ENCODE data around the gene TNPO2. TPM values are rescaled to one million over a fixed set of nuclear protein-coding genes. Genes with fewer than 3 reads are reported as not detected.
"Not testable (repeated sequence)": the region's sequence is repeated elsewhere in the genome, so short reads cannot be mapped to it uniquely, and the experiment has no call there.

Gene TNPO2
- total RNA-seq, 4 donors from 2014 or later, result 56.1 to 120 (median 77.6) TPM

GRCh38 chr19:12727745-12728433 is 4.2 kb upstream of the TNPO2 start:
- Histone ChIP-seq H3K36me3 (peaks cover 0 to 51% (median 0%) of the 10 kb centered on the region in 3 donors), H3K4me3 (no peak overlapping the region), H3K9me3 (no peaks in the 10 kb centered on the region), H3K27me3 (no peaks in the 10 kb centered on the region), H3K27ac (no peak overlapping the region), H3K4me1 (peaks cover 0 to 46% (median 23%) of the 10 kb centered on the region in 4 donors)
- 97% methylated on average over 9 of the region's 9 CpGs for WGBS, 2 donors
- no peak for DNase-seq (ENCODE audit: low spot score in 2 of 2)
- TF ChIP-seq CTCF (IDR thresholded peaks at IDR 0.05), result no peak

GRCh38 chr19:12726988-12727316 is 3.2 kb upstream of the TNPO2 start:
- no peak for DNase-seq (ENCODE audit: low spot score in 2 of 2)
- Histone ChIP-seq H3K36me3 (peaks cover 0 to 51% (median 0%) of the 10 kb centered on the region in 3 donors), H3K27me3 (no peaks in the 10 kb centered on the region), H3K4me1 (peaks cover 0 to 39% (median 16%) of the 10 kb centered on the region in 4 donors), H3K27ac (no peak overlapping the region), H3K4me3 (no peak overlapping the region), H3K9me3 (no peaks in the 10 kb centered on the region)
- TF ChIP-seq CTCF (IDR thresholded peaks at IDR 0.05), result no peak
- TF ChIP-seq POLR2A (IDR thresholded peaks at IDR 0.05), result no peak
- TF ChIP-seq EP300 (IDR thresholded peaks at IDR 0.05), result no peak
- 85 to 98% methylated on average over 2 of the region's 2 CpGs for WGBS, 2 donors

- H3K27me3 ChIP-seq; H3K4me3 ChIP-seq; H3K9me3 ChIP-seq; DNase-seq (ENCODE audit: low spot score in 2 of 2); H3K27ac ChIP-seq: not testable (repeated sequence)
- H3K4me1 ChIP-seq, result peaks cover 0 to 36% (median 23%) of the 10 kb centered on the region in 4 donors
- H3K36me3 ChIP-seq, result peaks cover 0 to 39% (median 0%) of the 10 kb centered on the region in 3 donors
- 91 to 96% methylated on average over 10 of the region's 10 CpGs for WGBS, 2 donors
These were observed 1.9 kb upstream of the TNPO2 start for GRCh38 chr19:12725612-12726011.

- Histone ChIP-seq H3K9me3 (no peaks in the 10 kb centered on the region), H3K4me3 (peak overlapping the region; percentile 68 to 93 (median 79)), H3K27me3 (no peaks in the 10 kb centered on the region), H3K4me1 (peaks cover 0 to 54% (median 31%) of the 10 kb centered on the region in 4 donors), H3K36me3 (peaks cover 0 to 27% (median 0%) of the 10 kb centered on the region in 3 donors), H3K27ac (peak overlapping the region; percentile 89 to 97 (median 94))
- TF ChIP-seq EP300 (IDR thresholded peaks at IDR 0.05) (no peak), CTCF (IDR thresholded peaks at IDR 0.05) (no peak), POLR2A (IDR thresholded peaks at IDR 0.05) (no peak)
- WGBS, 2 donors, result 1 to 2% methylated on average over 7 of the region's 7 CpGs
- no peak for DNase-seq (ENCODE audit: low spot score in 2 of 2)
These were observed 421 bp downstream of the TNPO2 start for GRCh38 chr19:12723381-12723640.

- WGBS, 2 donors, result 0 to 1% methylated on average over 31 to 32 of the region's 32 CpGs
- Histone ChIP-seq H3K4me3 (peak overlapping the region; percentile 68 to 93 (median 79)), H3K9me3 (no peaks in the 10 kb centered on the region), H3K4me1 (peaks cover 0 to 55% (median 31%) of the 10 kb centered on the region in 4 donors), H3K27ac (peak overlapping the region; percentile 89 to 97 (median 94)), H3K27me3 (no peaks in the 10 kb centered on the region), H3K36me3 (peaks cover 0 to 27% (median 0%) of the 10 kb centered on the region in 3 donors)
- peak; percentile 94 to 98 for DNase-seq (ENCODE audit: low spot score in 2 of 2)
- TF ChIP-seq POLR2A (IDR thresholded peaks at IDR 0.05), result peak in 1 of 2 donors; percentile 49
- TF ChIP-seq EP300 (IDR thresholded peaks at IDR 0.05), result peak; percentile 43 to 87
- TF ChIP-seq CTCF (IDR thresholded peaks at IDR 0.05), result no peak
These were observed 959 bp downstream of the TNPO2 start for GRCh38 chr19:12722566-12723380.

Data from tibial nerve (tissue), 4 donors.